ENCODE data around the gene PTDSS2.

PTDSS2 gene

DNA sequence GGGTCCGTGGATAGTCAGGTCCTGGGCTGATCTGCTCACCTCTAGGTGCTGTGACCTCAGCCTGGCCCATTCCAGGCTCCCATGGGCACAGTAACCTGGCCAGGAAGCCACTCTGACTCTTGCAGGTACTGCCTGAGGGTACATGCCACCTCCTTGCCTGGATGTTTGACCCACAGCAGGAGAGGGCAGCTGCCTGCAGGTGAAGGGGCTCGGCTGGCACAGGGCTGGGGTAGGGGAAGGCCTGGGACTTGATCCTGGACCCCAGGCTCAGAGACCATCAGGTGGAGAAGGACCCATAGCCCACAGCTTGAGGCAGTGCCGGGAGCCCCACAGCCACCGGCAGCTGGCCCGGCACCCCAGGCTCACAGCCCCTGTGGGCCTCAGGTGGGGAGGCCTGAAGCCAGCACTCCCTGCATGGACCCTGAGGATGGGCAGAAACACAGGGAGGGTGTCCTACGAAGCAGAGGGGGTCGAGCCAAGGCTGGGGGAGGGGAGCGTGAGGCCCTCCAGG, 89.9 kb downstream of the PTDSS2 start:
- WGBS = 88% methylated on average over 8 of the region's 8 CpGs
- peaks cover 4% of the 10 kb centered on the region; the same call in 1 of the 2 replicates for H3K4me1 ChIP-seq (ENCODE audit: insufficient read depth, low read length)
- no peak overlapping the region for H3K27ac ChIP-seq (ENCODE audit: low read depth, low read length)
- no peaks in the 10 kb centered on the region for H3K36me3 ChIP-seq (ENCODE audit: insufficient read depth, low read length)
- H3K27me3 ChIP-seq (ENCODE audit: insufficient read depth, low read length) = peaks cover 23% of the 10 kb centered on the region
- no peak overlapping the region for H3K4me3 ChIP-seq (ENCODE audit: low read length)
- no peak overlapping the region for H3K9ac ChIP-seq (ENCODE audit: low read depth, low read length)
- H3K9me3 ChIP-seq (ENCODE audit: insufficient read depth, low read depth, low read length) = no peaks in the 10 kb centered on the region

All from HUES64 (cell line).